ENCODE measurements around the gene HECTD4. TPM values are rescaled to one million over a fixed set of nuclear protein-coding genes. Genes with fewer than 3 reads are reported as not detected.
"Not testable (repeated sequence)": the region's sequence is repeated elsewhere in the genome, so short reads cannot be mapped to it uniquely, and the experiment has no call there.

Gene HECTD4
- total RNA-seq, 1 donor from 2014 or later: 12.9 TPM

- peaks cover 20% of the 10 kb centered on the region for H3K36me3 ChIP-seq (ENCODE audit: control insufficient read depth, insufficient read depth, low read length)
- H3K27me3 ChIP-seq (ENCODE audit: control insufficient read depth, insufficient read depth, low read length): no peaks in the 10 kb centered on the region
- H3K4me3 ChIP-seq (ENCODE audit: low read depth, low read length): no peak overlapping the region
- TF ChIP-seq, protein P1, sequence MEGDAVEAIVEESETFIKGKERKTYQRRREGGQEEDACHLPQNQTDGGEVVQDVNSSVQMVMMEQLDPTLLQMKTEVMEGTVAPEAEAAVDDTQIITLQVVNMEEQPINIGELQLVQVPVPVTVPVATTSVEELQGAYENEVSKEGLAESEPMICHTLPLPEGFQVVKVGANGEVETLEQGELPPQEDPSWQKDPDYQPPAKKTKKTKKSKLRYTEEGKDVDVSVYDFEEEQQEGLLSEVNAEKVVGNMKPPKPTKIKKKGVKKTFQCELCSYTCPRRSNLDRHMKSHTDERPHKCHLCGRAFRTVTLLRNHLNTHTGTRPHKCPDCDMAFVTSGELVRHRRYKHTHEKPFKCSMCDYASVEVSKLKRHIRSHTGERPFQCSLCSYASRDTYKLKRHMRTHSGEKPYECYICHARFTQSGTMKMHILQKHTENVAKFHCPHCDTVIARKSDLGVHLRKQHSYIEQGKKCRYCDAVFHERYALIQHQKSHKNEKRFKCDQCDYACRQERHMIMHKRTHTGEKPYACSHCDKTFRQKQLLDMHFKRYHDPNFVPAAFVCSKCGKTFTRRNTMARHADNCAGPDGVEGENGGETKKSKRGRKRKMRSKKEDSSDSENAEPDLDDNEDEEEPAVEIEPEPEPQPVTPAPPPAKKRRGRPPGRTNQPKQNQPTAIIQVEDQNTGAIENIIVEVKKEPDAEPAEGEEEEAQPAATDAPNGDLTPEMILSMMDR (IDR thresholded peaks at IDR 0.05; ENCODE audit: insufficient read depth, low read length, severe bottlenecking): no peak
- FAIRE-seq: no peak
- DNase-seq (ENCODE audit: low read depth): no peak
These were observed 145.4 kb downstream of the HECTD4 start for GRCh38 chr12:112236786-112237185.

GRCh38 chr12:112236386-112236785 lies 145.8 kb downstream of the HECTD4 start:
- DNase-seq (ENCODE audit: low read depth): no peak
- Histone ChIP-seq H3K36me3 (ENCODE audit: control insufficient read depth, insufficient read depth, low read length) (peaks cover 20% of the 10 kb centered on the region), H3K27me3 (ENCODE audit: control insufficient read depth, insufficient read depth, low read length) (no peaks in the 10 kb centered on the region), H3K4me3 (ENCODE audit: low read depth, low read length) (no peak overlapping the region)
- no peak for FAIRE-seq
- TF ChIP-seq, protein P1 (IDR thresholded peaks at IDR 0.05; ENCODE audit: insufficient read depth, low read length, severe bottlenecking): no peak

GRCh38 chr12:112234303-112234702 lies 147.9 kb downstream of the HECTD4 start:
- Histone ChIP-seq H3K27me3 (ENCODE audit: control insufficient read depth, insufficient read depth, low read length) (no peaks in the 10 kb centered on the region), H3K36me3 (ENCODE audit: control insufficient read depth, insufficient read depth, low read length) (peaks cover 16% of the 10 kb centered on the region), H3K4me3 (ENCODE audit: low read depth, low read length) (no peak overlapping the region)
- FAIRE-seq: no peak
- TF ChIP-seq, protein P1 (IDR thresholded peaks at IDR 0.05; ENCODE audit: insufficient read depth, low read length, severe bottlenecking): no peak
- DNase-seq (ENCODE audit: low read depth): no peak

DNA sequence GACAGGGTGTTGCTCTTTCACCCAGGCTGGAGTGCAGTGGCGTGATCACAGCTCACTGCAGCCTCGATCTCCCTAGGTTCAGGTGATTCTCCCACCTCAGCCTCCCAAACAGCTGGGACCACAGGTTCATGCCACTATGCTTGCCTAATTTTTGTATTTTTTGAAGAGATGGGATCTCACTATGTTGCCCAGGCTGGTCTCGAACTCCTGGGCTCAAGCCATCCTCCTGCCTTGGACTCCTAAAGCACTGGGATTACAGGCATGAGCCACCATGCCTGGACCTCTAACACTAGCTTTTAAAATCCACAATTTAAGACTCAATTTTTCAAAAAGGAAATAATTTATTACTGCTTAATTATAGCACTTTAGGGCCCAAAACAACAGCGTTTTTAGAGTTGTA lies 149.0 kb downstream of the HECTD4 start:
- Histone ChIP-seq H3K27me3 (ENCODE audit: control insufficient read depth, insufficient read depth, low read length) (no peaks in the 10 kb centered on the region), H3K4me3 (ENCODE audit: low read depth, low read length) (no peak overlapping the region), H3K36me3 (ENCODE audit: control insufficient read depth, insufficient read depth, low read length) (peaks cover 10% of the 10 kb centered on the region)
- TF ChIP-seq, protein P1 (IDR thresholded peaks at IDR 0.05; ENCODE audit: insufficient read depth, low read length, severe bottlenecking): no peak
- FAIRE-seq: no peak
- DNase-seq (ENCODE audit: low read depth): no peak

DNA sequence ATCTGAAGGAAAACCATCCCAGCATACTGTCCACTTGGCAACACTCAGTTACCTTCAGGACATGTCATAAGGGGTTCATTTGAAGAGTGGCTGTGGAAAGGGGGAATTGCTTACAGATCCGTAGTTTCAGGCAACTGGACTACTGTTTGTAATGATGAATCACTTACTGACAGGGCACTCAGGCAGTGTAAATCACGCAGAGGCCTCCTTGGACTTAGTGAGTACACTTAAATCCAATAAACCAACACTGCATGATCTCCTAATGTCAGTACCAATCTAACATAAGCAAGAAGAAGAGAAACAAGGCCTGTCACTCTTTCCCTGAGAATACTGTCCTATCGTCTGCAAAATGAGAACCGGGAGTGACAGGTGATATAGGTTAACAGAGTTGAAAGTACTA lies 152.1 kb downstream of the HECTD4 start:
- no peak for FAIRE-seq
- DNase-seq (ENCODE audit: low read depth): no peak
- Histone ChIP-seq H3K4me3 (ENCODE audit: low read depth, low read length) (no peak overlapping the region), H3K36me3 (ENCODE audit: control insufficient read depth, insufficient read depth, low read length) (peaks cover 11% of the 10 kb centered on the region), H3K27me3 (ENCODE audit: control insufficient read depth, insufficient read depth, low read length) (no peaks in the 10 kb centered on the region)
- TF ChIP-seq, protein P1 (IDR thresholded peaks at IDR 0.05; ENCODE audit: insufficient read depth, low read length, severe bottlenecking): no peak

DNA sequence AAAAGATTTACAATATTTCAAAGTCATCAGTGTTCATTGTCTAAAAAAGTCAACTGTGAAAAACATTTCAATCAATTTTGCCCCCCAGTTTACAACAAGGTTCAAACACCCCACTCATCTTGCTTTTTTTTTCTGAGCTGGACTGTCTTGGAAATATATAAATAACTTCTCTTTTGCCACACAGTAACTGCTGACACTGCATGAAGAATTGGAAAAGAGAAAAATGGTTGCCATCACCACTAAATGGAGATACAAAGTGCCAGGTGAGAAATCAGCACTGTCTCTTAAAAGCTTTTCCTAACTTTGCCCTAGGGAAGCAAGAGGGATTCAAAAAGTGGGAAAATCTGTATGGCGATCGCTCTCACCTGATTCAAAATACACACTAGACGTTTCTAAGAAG lies 155.5 kb downstream of the HECTD4 start:
- no peak for DNase-seq (ENCODE audit: low read depth)
- TF ChIP-seq, protein P1 (IDR thresholded peaks at IDR 0.05; ENCODE audit: insufficient read depth, low read length, severe bottlenecking): no peak
- FAIRE-seq: no peak
- Histone ChIP-seq H3K4me3 (ENCODE audit: low read depth, low read length) (no peak overlapping the region), H3K36me3 (ENCODE audit: control insufficient read depth, insufficient read depth, low read length) (peaks cover 5% of the 10 kb centered on the region), H3K27me3 (ENCODE audit: control insufficient read depth, insufficient read depth, low read length) (no peaks in the 10 kb centered on the region)

DNA sequence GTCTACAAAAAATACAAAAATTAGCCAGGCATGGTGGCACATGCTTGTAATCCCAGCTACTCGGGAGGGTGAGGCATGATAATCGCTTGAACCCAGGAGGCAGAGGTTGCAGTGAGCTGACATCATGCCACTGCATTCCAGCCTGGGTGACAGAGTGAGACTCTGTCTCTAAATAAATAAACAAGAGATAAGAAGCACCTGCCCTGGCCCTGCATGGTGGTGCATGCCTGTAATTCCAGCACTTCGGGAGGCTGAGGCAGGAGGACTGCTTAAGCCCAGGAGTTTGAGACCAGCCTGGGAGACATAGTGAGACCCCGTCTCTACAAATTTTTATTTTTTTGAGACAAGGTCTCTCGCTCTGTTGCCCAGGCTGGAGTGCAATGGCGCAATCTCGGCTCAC lies 161.6 kb downstream of the HECTD4 start:
- H3K27me3 ChIP-seq (ENCODE audit: control insufficient read depth, insufficient read depth, low read length); H3K4me3 ChIP-seq (ENCODE audit: low read depth, low read length); H3K36me3 ChIP-seq (ENCODE audit: control insufficient read depth, insufficient read depth, low read length); DNase-seq (ENCODE audit: low read depth); FAIRE-seq: not testable (repeated sequence)
